ENCODE results near the gene XPO6. TPM values are rescaled to one million over a fixed set of nuclear protein-coding genes. Genes with fewer than 3 reads are reported as not detected.
"Not testable (repeated sequence)": the region's sequence is repeated elsewhere in the genome, so short reads cannot be mapped to it uniquely, and the experiment has no call there.

XPO6 gene, protein sequence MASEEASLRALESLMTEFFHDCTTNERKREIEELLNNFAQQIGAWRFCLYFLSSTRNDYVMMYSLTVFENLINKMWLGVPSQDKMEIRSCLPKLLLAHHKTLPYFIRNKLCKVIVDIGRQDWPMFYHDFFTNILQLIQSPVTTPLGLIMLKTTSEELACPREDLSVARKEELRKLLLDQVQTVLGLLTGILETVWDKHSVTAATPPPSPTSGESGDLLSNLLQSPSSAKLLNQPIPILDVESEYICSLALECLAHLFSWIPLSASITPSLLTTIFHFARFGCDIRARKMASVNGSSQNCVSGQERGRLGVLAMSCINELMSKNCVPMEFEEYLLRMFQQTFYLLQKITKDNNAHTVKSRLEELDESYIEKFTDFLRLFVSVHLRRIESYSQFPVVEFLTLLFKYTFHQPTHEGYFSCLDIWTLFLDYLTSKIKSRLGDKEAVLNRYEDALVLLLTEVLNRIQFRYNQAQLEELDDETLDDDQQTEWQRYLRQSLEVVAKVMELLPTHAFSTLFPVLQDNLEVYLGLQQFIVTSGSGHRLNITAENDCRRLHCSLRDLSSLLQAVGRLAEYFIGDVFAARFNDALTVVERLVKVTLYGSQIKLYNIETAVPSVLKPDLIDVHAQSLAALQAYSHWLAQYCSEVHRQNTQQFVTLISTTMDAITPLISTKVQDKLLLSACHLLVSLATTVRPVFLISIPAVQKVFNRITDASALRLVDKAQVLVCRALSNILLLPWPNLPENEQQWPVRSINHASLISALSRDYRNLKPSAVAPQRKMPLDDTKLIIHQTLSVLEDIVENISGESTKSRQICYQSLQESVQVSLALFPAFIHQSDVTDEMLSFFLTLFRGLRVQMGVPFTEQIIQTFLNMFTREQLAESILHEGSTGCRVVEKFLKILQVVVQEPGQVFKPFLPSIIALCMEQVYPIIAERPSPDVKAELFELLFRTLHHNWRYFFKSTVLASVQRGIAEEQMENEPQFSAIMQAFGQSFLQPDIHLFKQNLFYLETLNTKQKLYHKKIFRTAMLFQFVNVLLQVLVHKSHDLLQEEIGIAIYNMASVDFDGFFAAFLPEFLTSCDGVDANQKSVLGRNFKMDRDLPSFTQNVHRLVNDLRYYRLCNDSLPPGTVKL
- 30.4 TPM for total RNA-seq
- long read RNA-seq, full-length matches to known transcripts = 3 of 8 reads
- long read RNA-seq, partial matches to known transcripts = 3 of 8 reads
- long read RNA-seq, other reads (novel, unspliced or antisense) = 2 of 8 reads

DNA sequence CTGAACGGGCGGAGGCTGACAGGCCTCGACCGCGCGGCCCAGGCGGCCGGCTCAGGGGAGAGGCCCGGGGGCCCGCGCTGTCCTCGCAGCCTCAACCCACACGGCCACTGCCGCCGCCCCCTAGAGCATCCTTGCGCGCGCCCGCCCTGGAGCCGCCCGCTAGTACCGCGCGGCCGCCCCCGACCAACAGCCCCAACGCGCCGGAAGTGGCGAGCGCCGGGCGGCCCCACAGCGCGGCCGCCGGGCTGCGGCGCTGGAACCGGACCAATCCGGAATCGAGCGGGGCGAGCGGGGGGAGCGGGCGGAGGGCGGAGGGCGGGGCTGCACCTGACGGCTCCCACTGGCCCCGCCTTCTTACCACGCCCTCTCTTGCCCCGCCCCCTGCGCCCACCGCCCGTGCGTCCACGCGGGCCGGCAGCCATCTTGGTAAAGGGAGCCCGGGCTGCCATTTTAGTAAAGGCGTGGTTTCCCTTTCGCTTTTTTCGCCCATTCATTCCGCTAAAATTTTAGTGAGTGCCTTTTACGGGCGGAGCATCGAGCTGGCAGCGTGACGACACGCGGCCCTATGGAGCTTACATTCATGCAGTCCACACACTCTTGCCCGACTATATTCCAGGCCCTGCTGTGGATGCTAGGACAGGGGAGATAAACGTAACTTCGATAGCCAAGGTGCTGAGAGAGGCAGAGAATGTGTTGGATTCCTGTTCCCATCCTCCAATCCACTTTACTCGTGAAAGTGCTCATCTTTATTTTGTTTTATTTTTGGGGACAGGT is at the start of gene XPO6:
Gene XPO6, minus strand, starts transcription at position 208 of the 774 bp plus-strand sequence. CDS start 597 bp downstream, outside the sequence.
- peak; percentile 97 for DNase-seq (ENCODE audit: missing footprints)
- intact Hi-C loops (cut with DNase I) = no loop called here
- peak; percentile 96 for ATAC-seq

DNA sequence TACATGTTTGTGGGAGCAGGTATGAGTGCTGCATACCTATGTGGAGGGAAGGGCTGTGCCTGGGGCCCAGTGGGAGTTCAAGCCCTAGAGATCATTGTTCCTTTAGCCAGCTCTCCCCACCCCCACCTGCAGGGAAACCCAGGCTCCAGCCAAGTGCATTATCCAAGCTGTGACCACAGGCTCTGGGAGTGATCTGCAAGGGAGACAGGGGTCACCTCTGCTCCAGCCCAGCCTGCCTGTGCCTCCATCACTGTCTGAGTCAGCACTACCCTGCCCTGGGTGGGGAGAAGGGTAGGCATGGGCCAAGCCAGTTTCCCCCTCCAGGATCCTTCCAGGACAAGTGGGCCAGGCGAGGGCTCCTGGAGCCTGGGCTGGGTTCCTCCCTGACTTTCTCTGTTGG is 48.4 kb upstream of the XPO6 start:
- intact Hi-C loops (cut with DNase I) = no loop called here
- ATAC-seq = peak; percentile 54
- no peak for DNase-seq (ENCODE audit: missing footprints)

DNA sequence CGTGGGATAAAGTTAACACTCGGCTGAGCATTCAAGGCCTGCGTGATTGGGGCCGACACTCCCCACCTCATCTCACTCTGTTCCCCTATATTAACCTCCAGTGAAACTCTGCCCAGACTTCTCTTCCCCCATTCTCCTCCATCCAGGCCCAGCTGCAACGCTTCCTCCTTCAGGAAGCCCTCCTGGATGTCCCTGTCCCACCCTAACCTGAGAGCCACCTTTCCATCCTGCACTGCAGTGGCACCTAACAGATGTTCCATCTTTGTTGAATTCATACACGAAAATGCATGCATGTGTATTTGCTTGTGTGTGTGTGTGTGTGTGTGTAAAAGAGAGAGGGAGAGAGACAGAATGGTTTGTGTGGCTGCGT is 48.0 kb upstream of the XPO6 start:
- no peak for ATAC-seq
- intact Hi-C loops (cut with DNase I) = loop anchor here (2.0 kb wide), 1 partner anchor 53 kb away; no protein-coding TSS in a partner anchor
- DNase-seq (ENCODE audit: missing footprints) = no peak

DNA sequence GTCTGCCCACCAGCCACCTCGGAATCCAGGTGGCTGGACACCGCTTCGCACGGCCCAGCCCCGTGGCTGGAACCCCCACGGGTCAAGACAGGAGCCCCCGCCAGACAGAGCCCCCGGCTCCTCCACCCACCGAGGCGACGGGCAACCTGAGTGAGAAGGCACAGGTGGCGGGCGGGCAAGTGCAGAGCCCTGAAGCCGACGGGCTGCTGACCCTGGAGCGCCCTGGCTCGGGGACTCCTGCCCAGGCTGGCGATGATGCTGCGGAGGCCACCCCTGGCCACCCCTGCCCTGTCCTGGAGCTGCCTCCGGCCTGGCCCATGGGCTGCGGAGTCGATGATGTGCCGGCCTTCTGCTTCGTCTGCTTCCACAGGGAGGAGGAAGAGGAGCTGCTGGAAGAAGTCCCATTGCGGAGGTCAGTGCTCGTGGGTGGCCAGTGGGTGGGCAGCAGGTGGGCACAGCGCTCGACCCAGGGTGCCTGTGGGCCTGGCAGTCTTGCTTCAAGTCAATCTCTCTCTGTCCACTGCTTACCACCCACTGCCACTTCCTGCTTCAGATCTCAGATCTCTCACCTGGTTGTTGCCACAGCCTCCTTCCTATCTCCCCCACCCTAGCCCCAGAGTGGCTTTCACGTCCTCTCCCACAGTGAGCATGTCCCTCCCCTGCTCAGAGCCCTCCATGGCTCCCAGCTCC is 47.5 kb upstream of the XPO6 start:
- intact Hi-C loops (cut with DNase I) = loop anchor here (2.0 kb wide), 1 partner anchor 52 kb away; no protein-coding TSS in a partner anchor
- peak; percentile 20 for ATAC-seq

DNA sequence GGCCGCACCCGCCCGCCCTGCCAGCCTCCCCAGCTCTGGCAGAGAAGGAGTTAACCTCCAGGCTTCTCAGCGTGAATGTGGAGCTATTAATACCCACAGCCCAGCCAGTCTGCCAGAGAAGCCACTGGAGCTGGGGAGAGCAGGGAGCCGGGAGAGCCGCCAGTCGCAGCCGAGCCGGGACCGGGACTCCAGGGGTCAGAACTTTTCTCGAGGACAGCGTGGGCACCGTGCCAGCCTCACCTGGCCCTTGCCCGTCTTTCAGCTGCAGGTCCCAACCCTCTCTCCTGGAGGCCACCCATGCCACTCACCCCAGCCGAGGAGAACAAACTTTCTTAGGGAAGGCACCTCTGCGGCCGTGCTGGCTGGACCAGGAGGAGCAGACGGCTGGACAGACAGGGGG is 46.8 kb upstream of the XPO6 start:
- DNase-seq (ENCODE audit: missing footprints) (peak; percentile 82), ATAC-seq (peak; percentile 67)
- intact Hi-C loops (cut with DNase I) = loop anchor here (2.0 kb wide), 1 partner anchor 52 kb away; no protein-coding TSS in a partner anchor

More for the DNA sequence above, 47.5 kb upstream of the XPO6 start:
- no peak for DNase-seq (ENCODE audit: missing footprints)

DNA sequence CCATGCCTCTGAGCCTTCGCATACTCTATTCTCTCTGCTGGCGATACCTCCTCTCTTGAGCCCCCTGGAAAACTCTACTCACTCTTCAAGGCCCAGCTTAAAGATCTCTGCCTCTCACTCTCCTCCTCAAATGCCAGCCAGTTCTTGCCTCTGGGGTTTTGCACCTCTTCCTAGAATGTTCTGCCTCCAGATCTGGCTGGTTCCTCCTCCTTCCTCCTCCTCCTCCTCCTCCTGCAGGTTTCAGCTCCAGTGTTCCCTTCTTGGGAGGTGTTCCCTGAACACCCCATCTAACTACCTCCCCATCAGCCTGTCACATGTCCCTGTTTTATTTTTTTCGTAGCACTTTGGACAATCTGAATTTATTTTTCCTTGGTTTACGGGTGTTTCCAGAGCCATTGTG is 45.5 kb upstream of the XPO6 start:
- intact Hi-C loops (cut with DNase I) = no loop called here
- ATAC-seq (no peak), DNase-seq (ENCODE audit: missing footprints) (no peak)

DNA sequence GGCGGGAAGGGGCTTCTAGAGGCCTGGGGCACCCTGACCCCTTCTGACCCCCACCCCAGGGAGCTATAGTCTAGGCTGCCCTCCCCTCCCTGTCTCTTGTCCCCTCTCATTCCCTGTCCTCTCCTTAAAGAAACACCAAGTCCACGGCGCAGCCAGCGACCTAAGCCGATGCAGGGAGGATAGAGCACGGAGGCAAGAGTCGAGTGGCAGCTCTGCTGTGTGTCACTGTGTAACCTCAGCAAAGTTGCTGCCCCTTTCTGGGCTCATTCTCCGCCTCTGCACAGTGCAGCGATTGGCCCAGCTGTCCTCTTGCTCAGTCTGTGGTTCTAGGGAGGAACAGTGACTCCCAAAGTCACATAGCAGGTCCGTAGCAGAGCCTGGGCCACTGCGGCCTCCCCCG is 44.1 kb upstream of the XPO6 start:
- ATAC-seq (no peak), DNase-seq (ENCODE audit: missing footprints) (no peak)
- intact Hi-C loops (cut with DNase I) = no loop called here

DNA sequence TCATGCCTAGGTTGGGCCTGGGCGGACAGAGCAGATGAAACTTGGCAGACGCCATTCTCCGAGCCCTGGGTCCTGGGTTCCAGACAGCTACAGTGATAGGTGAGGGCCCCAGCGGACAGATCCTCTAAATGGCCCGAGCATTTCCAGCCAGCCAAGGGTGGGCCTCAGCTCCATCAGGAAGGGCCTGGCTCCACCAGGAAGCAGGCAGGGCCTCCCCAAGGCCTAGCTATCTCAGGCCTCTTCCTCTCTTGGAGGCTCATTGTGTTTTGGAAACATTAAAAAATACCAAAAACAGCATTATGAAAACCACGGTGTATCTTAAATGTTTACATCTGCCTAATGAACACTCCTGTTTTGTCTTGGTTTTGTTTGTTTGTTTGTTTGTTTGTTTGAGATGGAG is 42.4 kb upstream of the XPO6 start:
- no peak for ATAC-seq
- intact Hi-C loops (cut with DNase I) = no loop called here
- no peak for DNase-seq (ENCODE audit: missing footprints)

DNA sequence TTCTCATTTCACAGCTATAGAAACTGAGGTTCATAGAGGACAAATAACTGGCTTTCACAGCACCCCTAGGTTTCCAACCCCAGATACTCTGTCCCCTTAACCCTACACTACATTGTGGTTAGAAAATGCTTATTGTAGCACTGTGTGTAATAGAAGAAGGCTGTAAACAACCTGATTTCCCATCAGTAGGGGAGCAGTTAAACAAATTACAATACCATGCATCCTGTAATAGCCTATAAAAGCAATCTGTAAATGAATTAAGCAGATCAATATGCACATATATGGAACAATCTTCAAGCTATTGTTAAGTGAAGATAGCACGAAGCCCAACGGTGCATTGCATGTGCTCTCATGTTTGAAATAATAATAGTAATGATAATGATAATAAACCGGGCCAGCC is 39.2 kb upstream of the XPO6 start:
- ATAC-seq (no peak), DNase-seq (ENCODE audit: missing footprints) (no peak)
- intact Hi-C loops (cut with DNase I) = no loop called here

DNA sequence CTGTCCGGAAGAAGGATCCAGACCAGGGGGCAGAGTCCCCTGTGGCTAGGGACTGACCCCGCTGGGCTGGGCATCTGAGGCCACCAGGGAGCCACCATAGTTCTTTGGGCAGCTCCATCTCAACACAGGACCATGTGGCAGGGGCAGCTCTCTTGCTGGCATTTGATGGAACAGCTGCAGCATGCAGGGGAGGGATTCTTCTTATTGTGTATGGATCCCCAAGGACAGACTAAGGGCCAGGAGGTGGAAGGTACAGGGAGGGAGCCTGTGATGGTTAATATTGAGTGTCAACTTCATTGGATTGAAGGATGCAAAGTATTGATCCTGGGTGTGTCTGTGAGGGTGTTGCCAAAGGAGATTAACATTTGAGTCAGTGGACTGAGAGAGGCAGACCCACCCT is 37.7 kb upstream of the XPO6 start:
- intact Hi-C loops (cut with DNase I); DNase-seq (ENCODE audit: missing footprints); ATAC-seq: not testable (repeated sequence)

DNA sequence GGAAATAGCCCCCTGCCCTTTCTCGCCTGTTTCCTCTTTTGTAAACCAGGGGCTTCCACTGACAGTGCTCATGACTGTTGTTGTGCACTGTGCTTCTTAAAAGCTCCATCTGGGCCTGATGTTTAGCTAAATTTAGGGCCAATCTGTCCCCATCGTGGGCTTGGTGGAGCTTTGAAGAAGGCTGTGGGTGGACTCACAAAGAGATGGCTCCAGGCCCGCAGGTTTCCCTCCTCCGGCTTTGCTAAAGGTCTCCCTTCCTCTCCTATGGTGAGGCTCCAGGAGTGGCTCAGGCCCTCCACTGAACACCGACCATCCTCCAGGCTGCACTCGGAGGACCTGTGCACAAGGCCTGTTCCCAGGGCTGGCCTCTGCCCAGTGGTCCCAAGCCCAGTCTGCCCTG is 30.2 kb upstream of the XPO6 start:
- intact Hi-C loops (cut with DNase I) = no loop called here
- DNase-seq (ENCODE audit: missing footprints) (no peak), ATAC-seq (no peak)

DNA sequence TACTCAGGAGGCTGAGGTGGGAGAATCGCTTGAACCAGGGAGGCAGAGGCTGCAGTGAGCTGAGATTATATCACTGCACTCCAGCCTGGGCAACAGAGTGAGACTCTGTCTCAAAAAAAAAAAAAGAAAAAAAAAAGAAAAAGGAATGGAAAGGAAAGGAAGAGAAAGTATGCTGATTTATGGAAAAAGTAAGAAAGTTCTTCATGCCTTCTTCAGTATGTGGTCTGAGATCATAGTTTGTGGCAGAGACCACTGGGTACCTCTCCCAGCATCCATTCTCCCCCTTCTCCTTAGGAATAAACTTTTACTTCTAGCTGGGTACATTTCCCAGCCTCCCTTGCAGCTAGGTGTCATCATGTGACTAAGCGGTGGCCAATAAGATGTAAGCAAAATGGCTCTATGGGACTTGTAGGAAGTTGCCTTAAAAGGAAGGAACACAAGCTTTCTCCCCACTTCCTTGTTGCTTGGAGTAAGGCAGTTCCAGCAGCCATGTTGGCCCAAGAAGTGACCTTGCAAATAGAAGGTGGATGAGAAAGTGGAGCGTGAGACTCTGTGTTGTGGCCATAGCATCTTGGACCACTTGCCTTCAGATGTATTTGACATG is 26.1 kb upstream of the XPO6 start:
- intact Hi-C loops (cut with DNase I) = no loop called here
- ATAC-seq (no peak), DNase-seq (ENCODE audit: missing footprints) (no peak)

DNA sequence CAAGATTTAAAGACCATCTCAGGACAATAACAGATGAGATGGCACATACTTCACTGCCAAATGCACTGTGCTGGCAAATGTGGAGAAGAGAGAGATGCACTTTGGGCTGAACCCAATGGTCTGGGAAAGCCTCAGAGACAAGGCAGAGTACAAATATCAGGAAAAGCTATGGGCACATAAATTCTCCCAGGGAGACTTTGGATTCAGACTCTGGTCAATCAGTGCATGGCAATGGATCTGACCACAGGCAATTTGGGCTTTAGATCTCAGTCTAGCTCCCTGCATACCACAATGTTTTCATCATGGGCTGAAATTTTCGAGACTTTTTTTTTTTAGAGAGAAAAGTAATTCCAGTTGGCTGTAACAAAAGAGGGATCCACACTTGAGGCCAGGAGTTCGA is 20.0 kb upstream of the XPO6 start:
- intact Hi-C loops (cut with DNase I) = no loop called here
- ATAC-seq (no peak), DNase-seq (ENCODE audit: missing footprints) (no peak)

DNA sequence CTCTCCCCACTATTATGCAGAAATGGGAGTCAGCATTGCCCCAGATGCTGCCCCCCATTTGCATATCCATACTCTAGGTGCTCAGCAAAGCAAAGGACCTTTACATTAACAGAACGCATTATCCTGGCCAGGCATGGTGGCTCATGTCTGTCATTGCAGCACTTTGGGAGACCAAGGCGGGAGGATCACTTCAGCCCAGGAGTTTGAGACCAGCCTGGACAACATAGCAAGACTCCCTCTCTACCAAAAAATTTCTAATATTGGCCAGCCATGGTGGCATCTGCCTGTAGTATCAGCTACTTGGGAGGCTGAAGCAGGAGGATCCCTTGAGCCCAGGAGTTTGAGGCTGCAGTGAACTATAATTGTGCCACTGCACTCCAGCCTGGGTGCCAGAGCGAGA is 12.1 kb upstream of the XPO6 start:
- DNase-seq (ENCODE audit: missing footprints); ATAC-seq; intact Hi-C loops (cut with DNase I): not testable (repeated sequence)

DNA sequence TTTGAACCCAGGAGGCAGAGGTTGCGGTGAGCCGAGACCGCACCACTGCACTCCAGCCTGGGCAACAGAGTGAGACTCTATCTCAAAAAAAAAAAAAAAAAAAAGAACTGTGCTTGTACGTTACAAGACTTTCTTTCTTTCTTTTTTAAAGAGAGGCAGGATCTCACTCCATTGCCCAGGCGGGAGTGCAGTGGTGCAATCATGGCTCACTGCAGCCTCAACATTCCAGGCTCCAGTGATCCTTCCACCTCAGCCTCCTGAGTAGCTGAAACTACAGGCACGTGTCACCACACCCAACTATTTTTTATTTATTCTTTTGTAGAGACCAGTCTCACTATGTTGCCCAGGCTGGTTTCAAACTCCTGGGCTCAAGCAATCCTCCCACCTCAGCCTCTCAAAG is 8.0 kb upstream of the XPO6 start:
- intact Hi-C loops (cut with DNase I); ATAC-seq; DNase-seq (ENCODE audit: missing footprints): not testable (repeated sequence)

DNA sequence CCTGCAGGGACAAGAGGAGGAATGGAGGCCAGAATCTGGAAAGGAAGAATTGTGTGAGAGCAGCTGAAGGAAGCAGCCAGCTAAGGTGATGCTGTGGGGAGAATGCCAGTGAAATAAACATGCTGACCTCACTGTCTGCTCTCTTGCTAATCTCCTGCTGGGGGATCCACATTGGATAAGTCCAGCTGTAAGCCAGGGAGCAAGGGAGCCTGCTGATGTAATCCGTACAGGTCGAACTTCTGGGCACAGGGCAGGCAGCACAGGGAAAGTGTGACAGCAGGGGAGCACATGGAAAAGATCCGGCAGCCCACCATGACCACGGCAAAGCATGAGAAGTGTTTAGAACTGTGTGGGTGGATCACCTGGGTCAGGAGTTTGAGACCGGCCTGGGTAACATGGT is 7.5 kb upstream of the XPO6 start:
- intact Hi-C loops (cut with DNase I) = no loop called here
- ATAC-seq (no peak), DNase-seq (ENCODE audit: missing footprints) (no peak)

DNA sequence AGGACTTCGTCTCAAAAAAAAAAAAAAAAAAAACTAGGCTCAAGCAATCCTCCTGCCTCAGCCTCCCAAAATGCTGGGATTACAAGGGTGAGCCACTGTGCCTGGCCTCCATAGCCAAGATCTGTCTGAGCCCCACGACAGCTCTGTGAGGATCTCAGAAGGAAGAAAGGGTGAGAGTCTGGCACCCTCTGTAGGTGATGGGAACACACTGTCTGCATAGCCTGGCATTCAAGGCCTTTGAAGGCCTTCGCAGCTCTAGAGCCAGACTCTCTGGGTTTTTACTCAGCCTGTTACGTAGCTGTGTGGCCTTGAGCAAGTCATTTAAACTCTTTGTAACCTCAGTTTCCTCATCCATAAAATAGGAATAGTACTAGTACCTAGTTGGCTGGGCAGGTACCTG is 6.3 kb upstream of the XPO6 start:
- ATAC-seq (no peak), DNase-seq (ENCODE audit: missing footprints) (no peak)
- intact Hi-C loops (cut with DNase I) = no loop called here
